Measurements from ENCODE around the gene ZSWIM5.
"Not testable (repeated sequence)": the region's sequence is repeated elsewhere in the genome, so short reads cannot be mapped to it uniquely, and the experiment has no call there.

- not testable (repeated sequence) for TF ChIP-seq CTCF (conservative IDR thresholded peaks at IDR 0.05 in 1 of 2, IDR thresholded peaks at IDR 0.05 in 1 of 2; ENCODE audit: extremely low read depth in 1 of 2, insufficient read depth in 1 of 2, low read depth in 1 of 2, low read length in 2 of 2); EZH2 (IDR thresholded peaks at IDR 0.05; ENCODE audit: borderline replicate concordance, low read length)
Observed at GRCh38 chr1:45163111-45163510, 43.3 kb downstream of the ZSWIM5 start.
